GM19455 (cell line): ENCODE results near the gene AOX1.
A peak's percentile ranks its signal among the peaks of the same experiment; 100 is the strongest.
"Not testable (repeated sequence)": the region's sequence is repeated elsewhere in the genome, so short reads cannot be mapped to it uniquely, and the experiment has no call there.

Experiments used
- ATAC-seq: cut with Tn5 transposase; IDR thresholded peaks from one replicate; pipeline ENCODE4 v1.9.1; 2021; ENCODE audit not compliant: unreplicated experiment

The AOX1 gene

GRCh38 chr2:200698217-200698616, 112.4 kb downstream of the AOX1 start:
- ATAC-seq, result no peak

- no peak for ATAC-seq
Measured at GRCh38 chr2:200699310-200699709, 113.5 kb downstream of the AOX1 start.

DNA sequence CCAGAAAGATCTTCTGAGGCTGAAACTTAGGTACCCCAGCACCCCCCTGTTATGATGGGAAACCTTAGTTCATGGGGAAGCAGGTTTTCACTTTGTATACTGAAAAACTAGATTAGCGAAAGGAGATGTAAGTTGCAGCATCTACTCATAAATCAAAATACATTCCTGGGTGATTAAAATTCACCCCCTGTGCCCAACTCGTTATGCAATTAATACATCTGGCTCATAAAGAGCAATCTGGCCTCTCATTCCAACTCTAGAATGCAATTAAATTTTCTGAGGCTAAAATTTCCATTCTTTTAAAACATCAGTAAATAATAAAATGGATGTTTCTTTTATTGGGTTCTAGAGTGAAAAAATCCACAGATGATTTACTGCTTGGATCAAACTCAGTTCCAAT, 115.0 kb downstream of the AOX1 start:
- ATAC-seq, result no peak

- ATAC-seq, result no peak
Measured at GRCh38 chr2:200702044-200702443, 116.2 kb downstream of the AOX1 start.

GRCh38 chr2:200702646-200703118, 116.9 kb downstream of the AOX1 start:
- no peak for ATAC-seq

DNA sequence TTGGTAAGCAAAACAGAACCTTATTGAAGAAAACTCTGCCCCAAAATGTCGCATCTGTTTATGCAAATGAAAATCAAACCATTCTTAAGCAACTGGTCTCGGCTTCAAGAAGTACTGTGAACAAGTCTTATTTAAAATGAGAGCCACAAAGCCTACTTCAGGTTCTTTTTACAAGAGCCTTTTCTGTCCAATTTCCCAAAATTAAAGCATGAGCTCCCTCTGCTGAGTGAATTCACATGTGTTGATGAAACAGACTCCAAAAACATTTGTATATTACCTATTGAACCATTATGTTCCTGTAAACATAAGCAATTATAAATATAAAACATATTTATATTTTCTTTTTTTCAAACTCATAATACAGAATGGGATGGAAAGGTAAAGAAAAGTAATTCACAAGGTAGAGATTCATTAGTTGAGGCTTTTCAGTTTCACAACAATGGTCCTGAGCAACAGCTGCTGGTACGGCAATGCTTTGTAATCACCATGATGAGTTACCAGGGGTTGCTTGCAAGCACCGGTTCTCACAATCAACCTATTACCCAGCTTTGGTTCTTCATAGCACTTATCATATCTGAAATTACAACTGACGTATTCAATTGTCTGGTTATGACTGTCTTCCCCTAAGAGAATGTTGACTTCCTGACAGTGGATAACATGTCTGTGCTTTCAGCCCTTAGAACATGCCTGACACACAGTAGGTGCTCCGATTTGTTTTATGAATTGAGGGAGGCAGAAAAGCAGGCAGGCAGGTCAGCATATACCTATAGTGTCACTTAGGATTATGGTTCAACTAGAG, 117.5 kb downstream of the AOX1 start:
- no peak for ATAC-seq

DNA sequence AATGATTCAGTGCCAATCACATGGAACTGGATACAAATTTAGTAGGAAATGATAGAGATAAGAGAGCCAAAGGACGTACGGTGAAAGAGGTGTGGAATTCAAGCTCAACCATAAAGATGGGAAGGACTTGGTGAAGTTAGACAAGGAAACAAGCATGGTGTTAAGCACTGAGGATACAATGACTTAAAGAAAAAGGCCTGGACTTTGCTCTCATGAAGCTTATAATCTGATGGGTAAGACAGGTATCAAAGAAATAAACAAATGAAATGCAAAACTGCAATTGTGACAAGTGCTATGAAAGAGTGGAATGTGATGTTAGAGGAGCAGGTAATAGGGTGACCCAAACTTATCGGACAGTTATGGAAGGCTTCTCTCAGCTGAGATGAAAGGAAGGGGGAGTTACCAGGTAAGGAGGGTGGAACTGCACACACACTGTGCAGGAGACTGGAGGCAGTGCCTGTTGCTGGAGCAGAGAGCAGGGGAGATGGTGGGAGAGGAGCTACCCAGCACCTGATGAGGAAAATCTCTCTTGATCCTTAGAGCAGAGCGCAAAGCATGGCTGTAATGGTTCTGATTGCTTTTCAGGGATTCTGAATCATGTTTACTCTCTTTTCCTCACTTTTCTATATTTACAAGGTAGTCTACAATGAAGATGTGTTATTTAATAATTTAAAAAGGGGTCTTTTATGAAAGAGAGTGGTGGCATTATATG, 118.3 kb downstream of the AOX1 start:
- no peak for ATAC-seq

DNA sequence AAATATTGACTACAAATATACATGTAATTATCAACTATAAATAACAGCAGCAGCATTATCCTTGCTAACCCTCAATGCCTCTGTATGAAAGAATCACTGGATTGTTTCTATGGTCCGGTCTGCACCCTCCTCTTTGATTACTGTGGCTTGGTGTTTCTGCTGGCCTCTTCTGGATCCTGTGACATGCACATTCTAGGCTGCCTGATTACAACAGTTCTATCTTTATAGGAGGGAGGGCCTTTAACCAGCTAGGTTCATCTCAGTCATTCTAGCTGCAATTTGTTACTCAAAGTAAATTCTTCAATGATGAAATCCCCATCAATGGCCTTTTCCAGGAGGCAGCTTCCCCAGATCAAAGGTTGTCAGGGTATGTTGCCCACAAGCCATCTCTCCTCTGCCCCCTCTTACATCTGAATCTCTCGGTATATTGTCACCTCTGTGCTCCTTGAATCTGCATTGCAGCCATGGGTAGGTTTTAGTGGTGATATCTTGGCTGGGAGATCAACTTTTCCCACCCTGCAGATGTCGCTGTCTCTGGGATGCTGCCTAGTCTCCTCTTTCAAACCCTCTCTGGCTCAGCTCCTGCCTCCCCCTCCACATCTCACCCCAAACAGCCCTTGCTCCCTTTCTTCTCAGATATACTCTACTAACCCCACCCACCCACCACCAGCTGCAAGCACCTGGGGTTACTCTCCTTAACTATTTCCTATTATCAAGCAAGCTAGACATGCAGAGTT, 119.7 kb downstream of the AOX1 start:
- ATAC-seq, result no peak

GRCh38 chr2:200708943-200709342, 123.1 kb downstream of the AOX1 start:
- no peak for ATAC-seq

DNA sequence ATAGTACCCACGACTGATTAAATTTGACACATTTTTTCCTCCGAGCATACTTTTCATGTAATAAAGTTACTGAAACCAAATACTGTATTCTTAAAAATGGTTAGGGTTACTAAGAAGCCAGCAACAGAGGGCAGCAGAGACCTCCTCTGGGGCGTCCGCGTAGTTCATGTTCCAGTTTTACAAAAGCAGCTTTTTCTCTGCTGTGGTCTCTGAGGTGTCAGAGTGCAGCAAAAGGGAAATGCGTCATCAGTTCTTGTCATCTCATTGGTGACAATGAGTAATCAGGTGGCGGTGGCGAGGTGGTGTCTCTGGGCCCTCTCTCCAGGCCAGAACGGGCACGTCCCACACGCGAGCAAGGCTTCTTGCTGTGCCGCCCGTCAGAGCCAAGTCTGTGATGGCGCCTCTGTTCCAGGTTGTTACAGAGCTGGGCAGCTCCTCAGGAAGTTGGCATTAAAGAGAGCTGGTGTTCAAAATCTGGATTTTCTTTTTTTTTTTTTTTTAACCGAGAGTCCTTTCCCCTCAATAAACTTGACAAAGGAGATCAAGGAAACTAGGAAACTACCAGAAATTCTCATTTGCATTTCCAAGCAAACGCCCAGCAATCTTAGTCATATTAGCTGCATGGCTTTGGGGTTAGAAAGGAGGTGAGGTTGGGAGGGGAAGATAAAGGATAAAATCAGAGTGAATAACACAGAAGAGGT, 127.3 kb downstream of the AOX1 start:
- peak; percentile 100 for ATAC-seq

- ATAC-seq, result no peak
Measured at GRCh38 chr2:200713704-200714064, 127.9 kb downstream of the AOX1 start.

GRCh38 chr2:200715014-200715413, 129.2 kb downstream of the AOX1 start:
- not testable (repeated sequence) for ATAC-seq

- ATAC-seq, result no peak
Measured at GRCh38 chr2:200716386-200716785, 130.6 kb downstream of the AOX1 start.
